OCI-LY7 (cell line): ENCODE data around the gene CASP8AP2. TPM values are rescaled to one million over a fixed set of nuclear protein-coding genes. Genes with fewer than 3 reads are reported as not detected.
A peak's percentile ranks its signal among the peaks of the same experiment; 100 is the strongest.
"Not testable (repeated sequence)": the region's sequence is repeated elsewhere in the genome, so short reads cannot be mapped to it uniquely, and the experiment has no call there.

Experiments
- BruUV-seq: library from RNA; stranded (reverse); fragments of 400-500 nt; replicated peaks from 2 replicates; lab custom pipeline; 2021; lab: Mats Ljungman, UMichigan
- CTCF ChIA-PET: fragments of 300-600 bp; sonication (Branson Sonifier 250); formaldehyde crosslinking; loops from one replicate; lab custom pipeline; 2022; ENCODE audit warnings: antibody characterized with exemption; ENCODE audit not compliant: unreplicated experiment; lab: Charles Lee
- POLR2A ChIA-PET: fragments of 300-600 bp; sonication (Branson Sonifier 250); formaldehyde crosslinking; loops from one replicate; lab custom pipeline; 2022; ENCODE audit warnings: antibody characterized with exemption; lab: Charles Lee
- DNase-seq: peaks from one replicate; pipeline ENCODE4 v3.0.0-alpha.2; 2015; ENCODE audit warnings: low spot score
- H2AFZ ChIP-seq: fragments of 200-600 bp; sonication (generic), shearing (Covaris generic); 2 replicates; pipeline ENCODE4 v1.6.1; 2014; ENCODE audit warnings: mild to moderate bottlenecking, antibody characterized with exemption, low read length, moderate library complexity
- H3K27ac ChIP-seq: fragments of 200-600 bp; sonication (generic); 2 replicates; pipeline ENCODE4 v1.5.1; 2014; ENCODE audit warnings: mixed run types, low read depth, mild to moderate bottlenecking, moderate library complexity, low read length, inconsistent platforms; ENCODE audit not compliant: poor library complexity, severe bottlenecking
- H3K36me3 ChIP-seq: fragments of 200-600 bp; sonication (generic); 2 replicates; pipeline ENCODE4 v1.6.1; 2014; ENCODE audit warnings: mild to moderate bottlenecking, antibody characterized with exemption, low read length, moderate library complexity, mixed read lengths; ENCODE audit not compliant: insufficient read depth
- H3K4me1 ChIP-seq: fragments of 200-600 bp; sonication (generic); 2 replicates; pipeline ENCODE4 v1.5.1; 2014; ENCODE audit warnings: mild to moderate bottlenecking, low read length; ENCODE audit not compliant: insufficient read depth, poor library complexity, severe bottlenecking
- H3K4me2 ChIP-seq: fragments of 200-600 bp; sonication (generic); 2 replicates; pipeline ENCODE4 v1.6.1; 2014; ENCODE audit warnings: mild to moderate bottlenecking, low read length
- H3K4me3 ChIP-seq: fragments of 200-600 bp; sonication (generic); 2 replicates; pipeline ENCODE4 v1.5.1; 2014; ENCODE audit warnings: mild to moderate bottlenecking, low read depth, low read length; ENCODE audit not compliant: poor library complexity, severe bottlenecking
- H3K79me2 ChIP-seq: fragments of 200-600 bp; sonication (generic); 2 replicates; pipeline ENCODE4 v1.6.1; 2016; ENCODE audit warnings: low read depth, mild to moderate bottlenecking, low read length, moderate library complexity, mixed read lengths; ENCODE audit not compliant: insufficient read depth
- H3K9me2 ChIP-seq: fragments of 200-600 bp; sonication (generic); 2 replicates; pipeline ENCODE4 v1.6.1; 2016; ENCODE audit warnings: mild to moderate bottlenecking, low read length, mixed read lengths; ENCODE audit not compliant: insufficient read depth
- H3K9me3 ChIP-seq: fragments of 200-600 bp; sonication (generic); 2 replicates; pipeline ENCODE4 v1.6.1; 2014; ENCODE audit warnings: mild to moderate bottlenecking, mixed run types, low read length, mixed read lengths
- H4K20me1 ChIP-seq: fragments of 200-600 bp; sonication (generic); 2 replicates; pipeline ENCODE4 v1.6.1; 2014; ENCODE audit warnings: mild to moderate bottlenecking, antibody characterized with exemption, low read length, moderate library complexity, mixed read lengths; ENCODE audit not compliant: insufficient read depth
- CTCF ChIP-seq: fragments of 200-600 bp; sonication (generic); conservative IDR thresholded peaks from 2 replicates; pipeline ENCODE4 v1.5.1; 2014; ENCODE audit warnings: mild to moderate bottlenecking, antibody characterized with exemption, low read length, moderate library complexity, mixed read lengths
- EZH2phosphoT487 ChIP-seq: fragments of 200-600 bp; sonication (generic); IDR thresholded peaks from 2 replicates; pipeline ENCODE4 v1.6.1; 2018; ENCODE audit warnings: low read depth, borderline replicate concordance, mild to moderate bottlenecking, mixed run types, antibody characterized with exemption, low read length, moderate library complexity, mixed read lengths
- intact Hi-C: fragments of 100-400 bp; cut with micrococcal nuclease; formaldehyde crosslinking; loops from one replicate; pipeline ENCODE4 v1.10.0; 2022; ENCODE audit not compliant: unreplicated experiment
- total RNA-seq, 2 experiments: library from RNA; depleted of rRNA in 1 of 2; stranded (reverse); fragments of >200 nt in 1 of 2; shearing (Covaris generic) in 1 of 2; gene quantifications; 2 replicates each; pipeline ENCODE4 v1.2.3, GENCODE V29; 2014 to 2022

Gene CASP8AP2
- total RNA-seq, 2 experiments from 2014 or later = 22.6 to 39.5 TPM

- H3K4me2 ChIP-seq, intact Hi-C loops, H4K20me1 ChIP-seq, H3K9me2 ChIP-seq, H3K4me3 ChIP-seq, H2AFZ ChIP-seq, BruUV-seq, H3K4me1 ChIP-seq, H3K79me2 ChIP-seq, DNase-seq, H3K9me3 ChIP-seq, H3K36me3 ChIP-seq, H3K27ac ChIP-seq, CTCF ChIA-PET: not testable (repeated sequence)
- peak; percentile 65 for TF ChIP-seq CTCF
- POLR2A ChIA-PET = interaction anchor here (0.6 kb wide), 2 partner anchors 35 to 717 kb away, joined by 3 read pairs; no protein-coding TSS in a partner anchor
These were observed 62.9 kb downstream of the CASP8AP2 start for GRCh38 chr6:89892577-89892976.

GRCh38 chr6:89894169-89894568 is 64.5 kb downstream of the CASP8AP2 start, which contains the start of gene GJA10:
Gene GJA10, plus strand, starts transcription at chr6:89894469. Its CDS starts 0 bp downstream, at chr6:89894469.
- Histone ChIP-seq H3K4me2 (no peak within 1 kb of the TSS), H3K4me3 (no peak within 1 kb of the TSS), H4K20me1 (no peaks in the 10 kb centered on the region), H3K9me3 (no peaks in the 10 kb centered on the region), H3K4me1 (no peaks in the 10 kb centered on the region), H2AFZ (no peak within 1 kb of the TSS), H3K27ac (no peak within 1 kb of the TSS), H3K36me3 (no peaks in the 10 kb centered on the region), H3K79me2 (no peaks in the 10 kb centered on the region), H3K9me2 (no peaks in the 10 kb centered on the region)
- DNase-seq = no peak
- no TSS peak for BruUV-seq
- POLR2A ChIA-PET = no interaction called here
- CTCF ChIA-PET = no interaction called here
- intact Hi-C loops = no loop called here
- no peak for TF ChIP-seq CTCF
- TF ChIP-seq EZH2phosphoT487 = no peak

DNA sequence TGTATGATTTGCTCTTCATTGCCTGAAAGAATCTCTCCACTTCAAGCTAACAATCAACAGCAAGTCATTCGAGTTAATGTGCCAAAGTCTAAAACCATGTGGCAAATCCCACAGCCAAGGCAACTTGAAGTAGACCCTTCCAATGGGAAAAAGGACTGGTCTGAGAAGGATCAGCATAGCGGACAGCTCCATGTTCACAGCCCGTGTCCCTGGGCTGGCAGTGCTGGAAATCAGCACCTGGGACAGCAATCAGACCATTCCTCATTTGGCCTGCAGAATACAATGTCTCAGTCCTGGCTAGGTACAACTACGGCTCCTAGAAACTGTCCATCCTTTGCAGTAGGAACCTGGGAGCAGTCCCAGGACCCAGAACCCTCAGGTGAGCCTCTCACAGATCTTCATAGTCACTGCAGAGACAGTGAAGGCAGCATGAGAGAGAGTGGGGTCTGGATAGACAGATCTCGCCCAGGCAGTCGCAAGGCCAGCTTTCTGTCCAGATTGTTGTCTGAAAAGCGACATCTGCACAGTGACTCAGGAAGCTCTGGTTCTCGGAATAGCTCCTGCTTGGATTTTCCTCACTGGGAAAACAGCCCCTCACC is 65.7 kb downstream of the CASP8AP2 start:
- CTCF ChIA-PET = no interaction called here
- no TSS peak for BruUV-seq
- TF ChIP-seq CTCF = no peak
- no peak for TF ChIP-seq EZH2phosphoT487

DNA sequence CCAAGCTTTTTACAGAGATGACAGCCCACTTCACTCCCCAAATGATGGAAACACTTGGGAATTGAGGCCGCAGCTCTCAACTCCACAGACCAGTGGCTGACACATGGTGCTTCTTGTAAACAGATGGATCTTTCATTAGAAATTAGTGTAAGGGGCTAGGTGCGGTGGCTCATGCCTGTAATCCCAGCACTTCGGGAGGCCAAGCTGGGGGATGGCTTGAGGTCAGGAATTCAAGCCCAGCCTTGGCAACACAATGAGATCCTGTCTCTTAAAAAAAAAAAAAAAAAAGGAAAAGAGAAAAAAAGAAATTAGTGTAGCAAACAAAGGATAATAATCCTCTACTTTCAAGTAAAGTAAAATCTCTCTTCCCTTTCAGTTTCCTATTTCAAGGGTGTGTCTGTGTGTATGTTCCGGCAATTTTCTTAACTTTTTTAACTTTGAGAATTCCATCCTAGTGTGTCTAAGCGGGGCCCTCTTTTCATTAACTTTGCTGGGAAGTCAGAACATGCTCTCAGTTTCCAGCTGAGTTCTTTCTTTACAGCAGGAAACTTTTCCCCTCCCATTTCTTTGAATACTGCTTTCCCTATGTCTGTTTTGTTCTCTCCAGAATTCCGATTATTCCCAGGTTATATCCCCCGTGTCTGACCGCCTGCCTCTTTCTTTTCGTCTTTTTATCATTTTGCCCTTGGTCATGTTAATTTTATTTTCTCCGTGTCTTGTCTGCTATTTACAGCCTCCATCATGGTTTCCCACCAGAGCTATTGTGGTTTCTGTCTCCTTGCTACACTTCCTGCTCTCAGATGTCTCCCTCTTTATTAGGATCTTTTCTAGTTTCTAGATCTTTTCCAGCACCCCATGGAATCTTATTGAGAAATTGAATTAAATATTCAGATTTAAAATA is 80.6 kb downstream of the CASP8AP2 start:
- H2AFZ ChIP-seq, H3K4me1 ChIP-seq, DNase-seq, CTCF ChIA-PET, H3K4me3 ChIP-seq, intact Hi-C loops, H3K27ac ChIP-seq, BruUV-seq, H3K4me2 ChIP-seq, H3K9me3 ChIP-seq, H4K20me1 ChIP-seq, H3K79me2 ChIP-seq, H3K9me2 ChIP-seq, H3K36me3 ChIP-seq: not testable (repeated sequence)
- POLR2A ChIA-PET = interaction anchor here (0.6 kb wide), 1 partner anchor 194 kb away, joined by 3 read pairs; no protein-coding TSS in a partner anchor

More for the DNA sequence above, 65.7 kb downstream of the CASP8AP2 start:
- Histone ChIP-seq H3K27ac (no peak overlapping the region), H3K36me3 (no peaks in the 10 kb centered on the region), H3K4me2 (no peak overlapping the region), H3K9me2 (no peaks in the 10 kb centered on the region), H2AFZ (no peak overlapping the region), H3K79me2 (no peaks in the 10 kb centered on the region), H3K9me3 (no peaks in the 10 kb centered on the region), H3K4me3 (no peak overlapping the region), H3K4me1 (no peaks in the 10 kb centered on the region), H4K20me1 (no peaks in the 10 kb centered on the region)
- no peak for DNase-seq
- POLR2A ChIA-PET = no interaction called here
- intact Hi-C loops = no loop called here
